ENCODE measurements around the gene FTCD. TPM values are rescaled to one million over a fixed set of nuclear protein-coding genes. Genes with fewer than 3 reads are reported as not detected.

Gene FTCD
- total and polyA plus RNA-seq, 2 of the 8 experiments (the other 6 are each of a cell fraction or from before 2014, with no cell fraction given): 3.3 to 4.9 TPM

DNA sequence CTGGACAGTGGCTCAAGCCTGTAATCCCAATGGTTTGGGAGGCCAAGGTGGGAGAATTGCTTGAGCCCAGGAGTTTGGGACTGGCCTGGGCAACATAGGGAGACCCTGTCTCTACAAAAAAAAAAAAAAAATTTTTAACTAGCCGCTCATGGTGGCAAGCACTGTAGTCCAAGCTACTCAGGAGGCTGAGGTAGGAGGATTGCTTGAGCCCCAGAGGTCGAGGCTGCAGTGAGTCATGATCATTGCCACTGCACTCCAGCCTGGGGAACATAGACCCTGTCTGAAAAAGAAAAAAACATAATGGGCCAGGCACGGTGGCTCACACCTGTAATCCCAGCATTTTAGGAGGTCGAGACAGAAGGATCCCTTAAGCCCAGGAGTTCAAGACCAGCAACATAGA, 23.6 kb upstream of the FTCD start:
- Histone ChIP-seq H3K18ac (ENCODE audit: extremely low read depth, low read length) (no peak overlapping the region), H2BK15ac (ENCODE audit: low read length) (no peak overlapping the region), H2AFZ (ENCODE audit: low read length) (no peak overlapping the region), H3K4me1 (replicated peaks in 1 of 4; ENCODE audit: control insufficient read depth in 3 of 4, insufficient read depth in 4 of 4, low read length in 3 of 4) (peaks cover 0 to 20% (median 9%) of the 10 kb centered on the region in 4 experiments; a peak in 5 of 7 replicates), H3K23ac (ENCODE audit: insufficient read length) (no peak overlapping the region), H3K79me2 (ENCODE audit: control insufficient read depth in 1 of 2, insufficient read depth in 2 of 2, low read length in 2 of 2) (peaks cover 0 to 35% of the 10 kb centered on the region in 2 experiments; a peak in 2 of 4 replicates), H3K56ac (replicated peaks; ENCODE audit: insufficient read length, low read depth, low read length) (no peak overlapping the region), H2BK20ac (ENCODE audit: low read length) (no peak overlapping the region), H3K14ac (ENCODE audit: insufficient read length) (no peak overlapping the region), H4K8ac (ENCODE audit: extremely low read depth, insufficient read depth, low read length) (no peak overlapping the region), H4K91ac (replicated peaks; ENCODE audit: insufficient read length, low read length) (no peak overlapping the region), H2AK5ac (ENCODE audit: low read depth, low read length) (no peak overlapping the region), H3K23me2 (ENCODE audit: low read depth, low read length) (peaks cover 2% of the 10 kb centered on the region; the same call in 1 of the 2 replicates), H3K4ac (replicated peaks; ENCODE audit: insufficient read length, low read depth, low read length) (no peak overlapping the region), H3K9me3 (ENCODE audit: insufficient read depth in 2 of 2, low read depth in 1 of 2, low read length in 1 of 2) (no peaks in the 10 kb centered on the region), H3K79me1 (ENCODE audit: low read depth, low read length) (peaks cover 5% of the 10 kb centered on the region; the same call in 1 of the 2 replicates), H4K20me1 (replicated peaks in 1 of 2; ENCODE audit: control insufficient read depth in 1 of 2, insufficient read depth in 2 of 2, low read length in 2 of 2) (peaks cover 0 to 11% of the 10 kb centered on the region in 2 experiments), H3K4me3 (ENCODE audit: extremely low read depth in 1 of 4, insufficient read depth in 2 of 4, low read depth in 3 of 4, low read length in 4 of 4) (no peak overlapping the region), H3K36me3 (ENCODE audit: control insufficient read depth in 2 of 4, insufficient read depth in 4 of 4, low read length in 3 of 4) (peaks cover 0 to 2% (median 0%) of the 10 kb centered on the region in 4 experiments; a peak in 1 of 8 replicates), H2BK120ac (replicated peaks; ENCODE audit: low read depth, low read length) (no peak overlapping the region), H2BK5ac (ENCODE audit: low read depth, low read length) (no peak overlapping the region), H3K27ac (ENCODE audit: low read depth, low read length) (no peak overlapping the region), H4K5ac (ENCODE audit: insufficient read length, low read depth, low read length) (no peak overlapping the region), H3K9ac (replicated peaks in 1 of 4; ENCODE audit: extremely low read depth in 1 of 4, low read depth in 3 of 4, low read length in 3 of 4) (no peak overlapping the region), H3K4me2 (ENCODE audit: insufficient read depth in 1 of 2, low read depth in 2 of 2, low read length in 2 of 2) (no peak overlapping the region), H3K27me3 (replicated peaks in 1 of 4; ENCODE audit: control insufficient read depth in 3 of 4, extremely low read depth in 1 of 4, insufficient read depth in 3 of 4, low read length in 3 of 4) (no peaks in the 10 kb centered on the region), H2BK12ac (ENCODE audit: low read depth, low read length) (no peak overlapping the region)
- WGBS, 2 experiments (ENCODE audit: extremely low coverage in 1 of 2, insufficient coverage in 1 of 2, insufficient read length in 1 of 2, insufficient replicate concordance in 2 of 2, low coverage in 1 of 2, low lambda C conversion rate in 2 of 2, missing lambda C conversion rate in 1 of 2): 90% methylated on average over 4 of the region's 4 CpGs; no CpG with 5 or more reads in 1 of the 2 experiments
- TF ChIP-seq, protein P1, sequence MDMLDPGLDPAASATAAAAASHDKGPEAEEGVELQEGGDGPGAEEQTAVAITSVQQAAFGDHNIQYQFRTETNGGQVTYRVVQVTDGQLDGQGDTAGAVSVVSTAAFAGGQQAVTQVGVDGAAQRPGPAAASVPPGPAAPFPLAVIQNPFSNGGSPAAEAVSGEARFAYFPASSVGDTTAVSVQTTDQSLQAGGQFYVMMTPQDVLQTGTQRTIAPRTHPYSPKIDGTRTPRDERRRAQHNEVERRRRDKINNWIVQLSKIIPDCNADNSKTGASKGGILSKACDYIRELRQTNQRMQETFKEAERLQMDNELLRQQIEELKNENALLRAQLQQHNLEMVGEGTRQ (IDR thresholded peaks at IDR 0.05; ENCODE audit: low read length): no peak
- TF ChIP-seq TEAD4 (IDR thresholded peaks at IDR 0.05; ENCODE audit: low read depth, low read length) (no peak), RFX5 (IDR thresholded peaks at IDR 0.05; ENCODE audit: borderline replicate concordance, low read depth, low read length) (no peak), TBP (IDR thresholded peaks at IDR 0.05; ENCODE audit: low read depth, low read length) (no peak), RAD21 (IDR thresholded peaks at IDR 0.05 in 1 of 2, conservative IDR thresholded peaks at IDR 0.05 in 1 of 2; ENCODE audit: low read depth in 2 of 2, low read length in 2 of 2) (no peak), KDM5A (IDR thresholded peaks at IDR 0.05; ENCODE audit: low read length) (no peak)
- CTCF ChIA-PET (ENCODE audit: partially characterized antibody): interaction anchor here (0.6 to 2.5 kb wide), 2 partner anchors 26 to 899 kb away, joined by 4 to 8 read pairs; no protein-coding TSS in a partner anchor
- POLR2A ChIA-PET (ENCODE audit: partially characterized antibody): interaction anchor here (1.5 kb wide), 1 partner anchor 119 kb away, joined by 3 read pairs; no protein-coding TSS in a partner anchor
- FAIRE-seq (no peak), DNase-seq (ENCODE audit: low read depth in 1 of 2, low spot score in 2 of 2) (no peak)

Measured in H1 (cell line).